HFFc6 (cell line): Measurements from ENCODE around the gene AMER2. TPM values are rescaled to one million over a fixed set of nuclear protein-coding genes. Genes with fewer than 3 reads are reported as not detected.
"Not testable (repeated sequence)": the region's sequence is repeated elsewhere in the genome, so short reads cannot be mapped to it uniquely, and the experiment has no call there.

Experiments
- DNase-seq: peaks from one replicate; pipeline ENCODE4 v3.0.0-alpha.2; 2018
- H3K27ac Mint-ChIP-seq: 2 replicates; pipeline ENCODE4 v1.8.0; 2020; ENCODE audit warnings: mild to moderate bottlenecking, mixed read lengths
- H3K27me3 Mint-ChIP-seq: 2 replicates; pipeline ENCODE4 v1.8.0; 2021; ENCODE audit warnings: mild to moderate bottlenecking, moderate library complexity, mixed read lengths; ENCODE audit not compliant: insufficient read depth
- H3K36me3 Mint-ChIP-seq: 2 replicates; pipeline ENCODE4 v1.8.0; 2021; ENCODE audit warnings: low read depth, mixed read lengths
- H3K4me1 Mint-ChIP-seq: 2 replicates; pipeline ENCODE4 v1.8.0; 2020; ENCODE audit warnings: low read depth, mixed read lengths
- H3K4me3 Mint-ChIP-seq: 2 replicates; pipeline ENCODE4 v1.8.0; 2020; ENCODE audit warnings: mild to moderate bottlenecking, moderate library complexity, mixed read lengths
- H3K9me3 Mint-ChIP-seq: 2 replicates; pipeline ENCODE4 v1.8.0; 2020; ENCODE audit warnings: mild to moderate bottlenecking, mixed read lengths
- CTCF ChIP-seq: fragments of 200-600 bp; sonication (generic); IDR thresholded peaks from 2 replicates; pipeline ENCODE4 v1.5.0; 2021; ENCODE audit warnings: antibody characterized with exemption, mild to moderate bottlenecking
- total RNA-seq, 6 experiments: library from RNA; stranded (reverse); fragmentation: NEBNext Ultra II Directional; extraction: Animal tissue kit (Norgen Biotek cat#: 25700); gene quantifications; 2 replicates in 1 of 6; 3 replicates in 5 of 6; pipeline ENCODE4 v1.2.3, GENCODE V29; 2021

Gene AMER2
- total RNA-seq, 6 experiments from 2014 or later: not detected

GRCh38 chr13:25166306-25166705, 5.8 kb downstream of the AMER2 start:
- no peak for DNase-seq
- H3K4me3 Mint-ChIP-seq: no peak overlapping the region

GRCh38 chr13:25165663-25166062, 6.4 kb downstream of the AMER2 start:
- H3K4me3 Mint-ChIP-seq: no peak overlapping the region

More at GRCh38 chr13:25166306-25166705, 5.8 kb downstream of the AMER2 start:
- H3K27me3 Mint-ChIP-seq: peaks cover 16% of the 10 kb centered on the region
- no peaks in the 10 kb centered on the region; the same call in 1 of the 2 replicates for H3K36me3 Mint-ChIP-seq
- no peaks in the 10 kb centered on the region; the same call in 1 of the 2 replicates for H3K4me1 Mint-ChIP-seq
- H3K9me3 Mint-ChIP-seq: no peaks in the 10 kb centered on the region
- no peak for TF ChIP-seq CTCF
- no peak overlapping the region for H3K27ac Mint-ChIP-seq

GRCh38 chr13:25165163-25165562, 6.9 kb downstream of the AMER2 start:
- H3K4me1 Mint-ChIP-seq, H3K36me3 Mint-ChIP-seq, H3K9me3 Mint-ChIP-seq, H3K4me3 Mint-ChIP-seq, H3K27ac Mint-ChIP-seq, DNase-seq: not testable (repeated sequence)
- H3K27me3 Mint-ChIP-seq: peaks cover 12% of the 10 kb centered on the region

More at GRCh38 chr13:25165663-25166062, 6.4 kb downstream of the AMER2 start:
- H3K4me1 Mint-ChIP-seq: no peaks in the 10 kb centered on the region
- H3K27me3 Mint-ChIP-seq: peaks cover 14% of the 10 kb centered on the region
- DNase-seq: no peak
- no peak overlapping the region for H3K27ac Mint-ChIP-seq
- no peaks in the 10 kb centered on the region for H3K9me3 Mint-ChIP-seq
- no peak for TF ChIP-seq CTCF
- H3K36me3 Mint-ChIP-seq: no peaks in the 10 kb centered on the region

GRCh38 chr13:25157681-25158080, 14.4 kb downstream of the AMER2 start:
- no peaks in the 10 kb centered on the region; the same call in none of the 2 replicates for H3K27me3 Mint-ChIP-seq
- H3K27ac Mint-ChIP-seq: no peak overlapping the region
- no peaks in the 10 kb centered on the region for H3K4me1 Mint-ChIP-seq
- no peaks in the 10 kb centered on the region for H3K9me3 Mint-ChIP-seq
- TF ChIP-seq CTCF: no peak
- no peaks in the 10 kb centered on the region for H3K36me3 Mint-ChIP-seq
- H3K4me3 Mint-ChIP-seq: no peak overlapping the region
- DNase-seq: no peak

GRCh38 chr13:25153736-25154135, 18.4 kb downstream of the AMER2 start:
- no peak for TF ChIP-seq CTCF

GRCh38 chr13:25151626-25152195, 20.4 kb downstream of the AMER2 start:
- peaks cover 4% of the 10 kb centered on the region for H3K27me3 Mint-ChIP-seq
- H3K36me3 Mint-ChIP-seq: no peaks in the 10 kb centered on the region
- H3K27ac Mint-ChIP-seq: no peak overlapping the region
- no peak overlapping the region for H3K4me3 Mint-ChIP-seq
- no peak for TF ChIP-seq CTCF
- H3K9me3 Mint-ChIP-seq: no peaks in the 10 kb centered on the region
- no peak for DNase-seq
- no peaks in the 10 kb centered on the region for H3K4me1 Mint-ChIP-seq

More at GRCh38 chr13:25153736-25154135, 18.4 kb downstream of the AMER2 start:
- H3K9me3 Mint-ChIP-seq: no peaks in the 10 kb centered on the region
- no peak overlapping the region for H3K4me3 Mint-ChIP-seq
- H3K36me3 Mint-ChIP-seq: no peaks in the 10 kb centered on the region
- H3K27ac Mint-ChIP-seq: no peak overlapping the region
- no peak for DNase-seq
- peaks cover 2% of the 10 kb centered on the region for H3K27me3 Mint-ChIP-seq
- no peaks in the 10 kb centered on the region for H3K4me1 Mint-ChIP-seq
